Activated T-helper 9 cell treated with anti-CD3 and anti-CD28 coated beads, Interleukin-2, amount 50 U/mL, for 16 hours (primary cell): ENCODE measurements around the gene ATP6V0A1.
"Not testable (repeated sequence)": the region's sequence is repeated elsewhere in the genome, so short reads cannot be mapped to it uniquely, and the experiment has no call there.

ENCODE experiments used
- DNase-seq: peaks from one replicate; pipeline ENCODE4 v3.0.0-alpha.2; 2020; ENCODE audit warnings: low read depth

The ATP6V0A1 gene

GRCh38 chr17:42519546-42520491, 61.1 kb downstream of the ATP6V0A1 start:
- no peak for DNase-seq

- no peak for DNase-seq
Measured at GRCh38 chr17:42520540-42520951, 61.9 kb downstream of the ATP6V0A1 start.

GRCh38 chr17:42521036-42521435, 62.4 kb downstream of the ATP6V0A1 start:
- DNase-seq: no peak

- DNase-seq: no peak
Measured at GRCh38 chr17:42521666-42522262, 63.1 kb downstream of the ATP6V0A1 start.

GRCh38 chr17:42522263-42522790, 63.6 kb downstream of the ATP6V0A1 start:
- DNase-seq: no peak

- no peak for DNase-seq
Measured at GRCh38 chr17:42522798-42523278, 64.2 kb downstream of the ATP6V0A1 start.

- DNase-seq: no peak
Measured at GRCh38 chr17:42525221-42525620, 66.5 kb downstream of the ATP6V0A1 start.

GRCh38 chr17:42526031-42526444, 67.4 kb downstream of the ATP6V0A1 start:
- no peak for DNase-seq

GRCh38 chr17:42527932-42528331, 69.3 kb downstream of the ATP6V0A1 start:
- no peak for DNase-seq

GRCh38 chr17:42529061-42529460, 70.4 kb downstream of the ATP6V0A1 start:
- DNase-seq: no peak

- no peak for DNase-seq
Measured at GRCh38 chr17:42530952-42531454, 72.3 kb downstream of the ATP6V0A1 start.

GRCh38 chr17:42531455-42532354, 73.0 kb downstream of the ATP6V0A1 start:
- peak; percentile 44 for DNase-seq

GRCh38 chr17:42535155-42536047, 76.7 kb downstream of the ATP6V0A1 start:
- DNase-seq: no peak

- peak; percentile 76 for DNase-seq
Measured at GRCh38 chr17:42536048-42536371, 77.3 kb downstream of the ATP6V0A1 start, which contains the start of gene NAGLU. Gene NAGLU, plus strand, starts transcription at chr17:42536241. Its CDS starts 32 bp downstream, at chr17:42536273.

- DNase-seq: peak; percentile 61
Measured at GRCh38 chr17:42536372-42537155, 77.9 kb downstream of the ATP6V0A1 start.

- no peak for DNase-seq
Measured at GRCh38 chr17:42537156-42537805, 78.6 kb downstream of the ATP6V0A1 start.

- no peak for DNase-seq
Measured at GRCh38 chr17:42537826-42538451, 79.3 kb downstream of the ATP6V0A1 start.

GRCh38 chr17:42538482-42538881, 79.8 kb downstream of the ATP6V0A1 start:
- no peak for DNase-seq

- not testable (repeated sequence) for DNase-seq
Measured at GRCh38 chr17:42540558-42540957, 81.9 kb downstream of the ATP6V0A1 start.
